H9 (cell line): ENCODE measurements around the gene GARIN5A. TPM values are rescaled to one million over a fixed set of nuclear protein-coding genes. Genes with fewer than 3 reads are reported as not detected.

Experiments
- DNase-seq: peaks from one replicate; pipeline ENCODE4 v3.0.0-alpha.2; 2017
- H2AFZ ChIP-seq: one replicate; pipeline ENCODE4 v1.6.1; 2013; ENCODE audit warnings: mild to moderate bottlenecking, low read length, control low read depth, moderate library complexity
- H2AK5ac ChIP-seq: 2 replicates; pipeline ENCODE4 v1.6.1; 2013; ENCODE audit warnings: low read length, control low read depth, mixed read lengths; ENCODE audit not compliant: insufficient read length
- H2BK120ac ChIP-seq: one replicate; pipeline ENCODE4 v1.6.1; 2013; ENCODE audit warnings: low read depth, mild to moderate bottlenecking, low read length, control low read depth, inconsistent platforms; ENCODE audit not compliant: poor library complexity, severe bottlenecking
- H2BK12ac ChIP-seq: 2 replicates; pipeline ENCODE4 v1.6.1; 2013; ENCODE audit warnings: low read length, control low read depth, mixed read lengths, low read depth; ENCODE audit not compliant: insufficient read length
- H2BK15ac ChIP-seq: 2 replicates; pipeline ENCODE4 v1.6.1; 2013; ENCODE audit warnings: low read depth, low read length, control low read depth
- H2BK20ac ChIP-seq: one replicate; pipeline ENCODE4 v1.6.1; 2013; ENCODE audit warnings: low read depth, mild to moderate bottlenecking, low read length, control low read depth, inconsistent platforms; ENCODE audit not compliant: poor library complexity, severe bottlenecking
- H2BK5ac ChIP-seq: 2 replicates; pipeline ENCODE4 v1.6.1; 2013; ENCODE audit warnings: low read length, control low read depth, mixed read lengths; ENCODE audit not compliant: insufficient read length
- H3K14ac ChIP-seq: 2 replicates; pipeline ENCODE4 v1.6.1; 2013; ENCODE audit warnings: low read length, control low read depth; ENCODE audit not compliant: insufficient read depth
- H3K18ac ChIP-seq: 2 replicates; pipeline ENCODE4 v1.6.1; 2013; ENCODE audit warnings: low read depth, mild to moderate bottlenecking, mixed read lengths, low read length, control low read depth; ENCODE audit not compliant: insufficient read length
- H3K23ac ChIP-seq: 2 replicates; pipeline ENCODE4 v1.6.1; 2013; ENCODE audit warnings: low read length, control low read depth, mixed read lengths, low read depth; ENCODE audit not compliant: insufficient read length
- H3K23me2 ChIP-seq: 2 replicates; pipeline ENCODE4 v1.6.1; 2013; ENCODE audit warnings: low read depth, mild to moderate bottlenecking, mixed read lengths, low read length, control low read depth; ENCODE audit not compliant: insufficient read length, poor library complexity, severe bottlenecking
- H3K27ac ChIP-seq: 2 replicates; pipeline ENCODE4 v1.5.1; 2013; ENCODE audit warnings: low read length, control low read depth, mixed read lengths, low read depth; ENCODE audit not compliant: insufficient read length
- H3K27me3 ChIP-seq: 2 replicates; pipeline ENCODE4 v1.6.1; 2013; ENCODE audit warnings: low read length, control low read depth, inconsistent platforms; ENCODE audit not compliant: insufficient read depth
- H3K4ac ChIP-seq: 2 replicates; pipeline ENCODE4 v1.6.1; 2013; ENCODE audit warnings: low read depth, mild to moderate bottlenecking, control low read depth, inconsistent platforms, low read length, moderate library complexity
- H3K4me1 ChIP-seq: 2 replicates; pipeline ENCODE4 v1.6.1; 2013; ENCODE audit warnings: low read length, control low read depth, inconsistent platforms; ENCODE audit not compliant: insufficient read depth
- H3K4me2 ChIP-seq: 2 replicates; pipeline ENCODE4 v1.6.1; 2013; ENCODE audit warnings: low read length, control low read depth, mixed read lengths; ENCODE audit not compliant: insufficient read length, insufficient read depth
- H3K56ac ChIP-seq: 2 replicates; pipeline ENCODE4 v1.6.1; 2013; ENCODE audit warnings: low read depth, mild to moderate bottlenecking, mixed read lengths, low read length, control low read depth; ENCODE audit not compliant: insufficient read length
- H3K79me1 ChIP-seq: 2 replicates; pipeline ENCODE4 v1.6.1; 2013; ENCODE audit warnings: low read depth, mild to moderate bottlenecking, moderate library complexity, low read length, control low read depth, inconsistent platforms; ENCODE audit not compliant: insufficient read depth, poor library complexity, severe bottlenecking
- H3K79me2 ChIP-seq: 2 replicates; pipeline ENCODE4 v1.6.1; 2013; ENCODE audit warnings: low read length, control low read depth, inconsistent platforms; ENCODE audit not compliant: insufficient read depth
- H3K9ac ChIP-seq: 2 replicates; pipeline ENCODE4 v1.6.1; 2013; ENCODE audit warnings: low read length, control low read depth, mixed read lengths; ENCODE audit not compliant: insufficient read length; ENCODE audit errors: extremely low read depth
- H3K9me3 ChIP-seq: one replicate; pipeline ENCODE4 v1.6.1; 2013; ENCODE audit warnings: low read depth, low read length, inconsistent platforms; ENCODE audit not compliant: control insufficient read depth
- H3T11ph ChIP-seq: one replicate; pipeline ENCODE4 v1.6.1; 2013; ENCODE audit warnings: mild to moderate bottlenecking, low read length, control low read depth, inconsistent platforms
- H4K20me1 ChIP-seq: one replicate; pipeline ENCODE4 v1.6.1; 2013; ENCODE audit not compliant: control insufficient read depth, insufficient read length, insufficient read depth
- H4K5ac ChIP-seq: 2 replicates; pipeline ENCODE4 v1.6.1; 2013; ENCODE audit warnings: low read depth, mild to moderate bottlenecking, mixed read lengths, low read length, control low read depth; ENCODE audit not compliant: insufficient read length
- H4K8ac ChIP-seq: replicated peaks from 2 replicates; pipeline ENCODE4 v1.6.1; 2013; ENCODE audit warnings: low read length, control low read depth, mixed read lengths, low read depth; ENCODE audit not compliant: insufficient read length
- H4K91ac ChIP-seq: 2 replicates; pipeline ENCODE4 v1.6.1; 2013; ENCODE audit warnings: low read depth, mild to moderate bottlenecking, moderate library complexity, mixed read lengths, low read length, control low read depth; ENCODE audit not compliant: insufficient read length
- H3K27ac Mint-ChIP-seq, 3 experiments: 2 replicates in 2 of 3; 3 replicates in 1 of 3; pipeline ENCODE4 v1.8.0; 2020 to 2021; ENCODE audit warnings: mixed read lengths in 3 of 3, mild to moderate bottlenecking in 1 of 3, moderate library complexity in 1 of 3
- H3K27me3 Mint-ChIP-seq: 2 replicates; pipeline ENCODE4 v1.8.0; 2021; ENCODE audit warnings: low read depth, mild to moderate bottlenecking, moderate library complexity, mixed read lengths
- H3K36me3 Mint-ChIP-seq, 3 experiments: 2 replicates in 2 of 3; 3 replicates in 1 of 3; pipeline ENCODE4 v1.8.0; 2020 to 2021; ENCODE audit warnings: low read depth in 3 of 3, mixed read lengths in 3 of 3; ENCODE audit not compliant: insufficient read depth in 1 of 3
- H3K4me1 Mint-ChIP-seq, 2 experiments: 2 replicates each; pipeline ENCODE4 v1.8.0; 2020; ENCODE audit warnings: mixed read lengths in 2 of 2
- H3K4me3 Mint-ChIP-seq, 2 experiments: 2 replicates in 1 of 2; 3 replicates in 1 of 2; pipeline ENCODE4 v1.8.0; 2020 to 2021; ENCODE audit warnings: mild to moderate bottlenecking in 2 of 2, mixed read lengths in 2 of 2, moderate library complexity in 1 of 2
- H3K9me3 Mint-ChIP-seq, 2 experiments: 2 replicates in 1 of 2; 3 replicates in 1 of 2; pipeline ENCODE4 v1.8.0; 2020; ENCODE audit warnings: mild to moderate bottlenecking in 2 of 2, mixed read lengths in 2 of 2, moderate library complexity in 1 of 2
- CTCF ChIP-seq: fragments of 200-600 bp; sonication (generic); conservative IDR thresholded peaks from 3 replicates; pipeline ENCODE4 v1.8.0; 2021; ENCODE audit warnings: antibody characterized with exemption, mild to moderate bottlenecking
- WGBS: extraction: QIAGEN DNeasy Blood & Tissue Kit; methylation state at CpG from one replicate; pipeline ENCODE4 v1.1.7; 2013; ENCODE audit warnings: missing lambda C conversion rate, low lambda C conversion rate, mixed read lengths; ENCODE audit not compliant: insufficient read length; ENCODE audit errors: extremely low coverage; 5-methylcytosine and 5-hydroxymethylcytosine counted together
- total RNA-seq: library from RNA; stranded (reverse); gene quantifications from 2 replicates; pipeline ENCODE4 v1.2.1, GENCODE V29; 2021

GARIN5A gene
- total RNA-seq, 1 experiment from 2014 or later: 9.5 TPM

DNA sequence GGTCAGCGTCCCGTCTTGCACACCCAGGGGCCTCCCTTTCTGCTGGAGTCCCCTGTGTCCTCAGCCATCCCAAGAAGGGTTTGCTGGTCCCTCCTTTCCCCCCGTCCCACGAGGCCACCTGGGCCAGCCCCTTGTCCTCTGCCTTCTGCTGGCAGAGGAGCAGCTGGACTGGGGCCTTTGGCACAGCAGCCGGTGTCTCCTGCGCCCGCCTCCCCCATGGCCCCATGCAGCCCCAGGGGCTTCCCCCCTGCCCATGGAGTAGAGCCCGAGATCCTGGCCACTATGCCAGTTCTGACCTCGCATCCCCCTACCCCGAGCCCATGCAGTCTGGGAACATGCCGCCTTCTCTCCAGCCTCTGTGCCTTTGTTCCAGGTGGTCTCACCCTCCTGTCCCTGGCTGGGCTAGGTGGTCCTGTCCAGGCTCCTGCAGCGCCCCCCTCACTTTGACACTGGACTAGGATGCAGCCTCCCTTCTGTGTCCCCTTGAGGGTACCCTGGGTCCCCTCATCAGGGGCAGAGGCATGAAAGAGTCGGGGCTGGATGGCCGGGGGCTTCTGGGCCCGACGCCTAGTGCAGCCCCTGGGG is 5.7 kb upstream of the GARIN5A start:
- H3K27me3 ChIP-seq: no peaks in the 10 kb centered on the region
- H3K9me3 Mint-ChIP-seq: peaks cover 33 to 43% of the 10 kb centered on the region in 2 experiments
- no peak overlapping the region for H2BK20ac ChIP-seq

More for the DNA sequence above, 5.7 kb upstream of the GARIN5A start:
- Mint-ChIP-seq H3K4me1 (peaks cover 6 to 9% of the 10 kb centered on the region in 2 experiments), H3K36me3 (peaks cover 61 to 80% (median 76%) of the 10 kb centered on the region in 3 experiments), H3K4me3 (no peak overlapping the region), H3K27ac (no peak overlapping the region), H3K27me3 (peaks cover 23% of the 10 kb centered on the region)
- no peak overlapping the region for H2BK5ac ChIP-seq
- no peak overlapping the region for H3K56ac ChIP-seq
- no peak overlapping the region for H3K18ac ChIP-seq
- H3K4ac ChIP-seq: no peak overlapping the region
- no peak overlapping the region for H2AFZ ChIP-seq
- H3K23me2 ChIP-seq: no peaks in the 10 kb centered on the region
- peaks cover 3% of the 10 kb centered on the region; the same call in 1 of the 2 replicates for H3K4me1 ChIP-seq
- no peak overlapping the region for H2BK120ac ChIP-seq
- no peak overlapping the region for H2BK15ac ChIP-seq
- H4K5ac ChIP-seq: no peak overlapping the region
- peaks cover 8% of the 10 kb centered on the region for H3K79me1 ChIP-seq
- no peak overlapping the region for H3K23ac ChIP-seq
- no peak overlapping the region for H3K14ac ChIP-seq
- no peak overlapping the region for H2BK12ac ChIP-seq
- no peak overlapping the region for H3K27ac ChIP-seq
- WGBS: no CpG with 5 or more reads among the region's 16 CpGs
- H4K91ac ChIP-seq: no peak overlapping the region
- TF ChIP-seq CTCF: no peak
- H3K79me2 ChIP-seq: peaks cover 5% of the 10 kb centered on the region; the same call in 1 of the 2 replicates
- no peaks in the 10 kb centered on the region for H4K20me1 ChIP-seq
- H2AK5ac ChIP-seq: no peak overlapping the region
- no peak overlapping the region for H4K8ac ChIP-seq
- no peak overlapping the region for H3K9ac ChIP-seq
- no peak overlapping the region for H3T11ph ChIP-seq
- H3K4me2 ChIP-seq: no peak overlapping the region
- DNase-seq: no peak
- peaks cover 15% of the 10 kb centered on the region for H3K9me3 ChIP-seq
